Psoas muscle (tissue), 8 donors: ENCODE data around the gene NPEPL1. TPM values are rescaled to one million over a fixed set of nuclear protein-coding genes. Genes with fewer than 3 reads are reported as not detected.

Experiments used
- ATAC-seq, 4 donors: fragments of 200-7000 bp; cut with Tn5 transposase; one replicate each; pipeline ENCODE4 v1.9.1; 2020; ENCODE audit warnings: moderate library complexity in 3 of 4, mild to moderate bottlenecking in 2 of 4
- DNase-seq, 2 donors: peaks; one replicate each; pipeline ENCODE4 v3.0.0-alpha.2; 2020
- H3K27ac ChIP-seq: fragments of 200-600 bp; one replicate; pipeline ENCODE4 v1.8.0; 2022
- H3K27me3 ChIP-seq, 3 donors: fragments of 200-600 bp in 1 of 3; one replicate each; pipeline versions ENCODE4 v1.6.1 to v1.8.0; 2013 to 2022; ENCODE audit warnings: low read length in 2 of 3, mild to moderate bottlenecking in 2 of 3, moderate library complexity in 1 of 3; ENCODE audit not compliant: insufficient read depth in 3 of 3
- H3K36me3 ChIP-seq, 2 donors: fragments of 200-600 bp in 1 of 2; one replicate each; pipeline versions ENCODE4 v1.6.1 to v1.8.0; 2013 to 2022; ENCODE audit warnings: low read depth in 1 of 2, mild to moderate bottlenecking in 1 of 2, moderate library complexity in 1 of 2; ENCODE audit not compliant: insufficient read depth in 1 of 2
- H3K4me1 ChIP-seq: fragments of 200-600 bp; one replicate; pipeline ENCODE4 v1.8.0; 2022
- H3K4me3 ChIP-seq: fragments of 200-600 bp; one replicate; pipeline ENCODE4 v1.8.0; 2022; ENCODE audit warnings: mild to moderate bottlenecking
- H3K9me3 ChIP-seq: fragments of 200-600 bp; one replicate; pipeline ENCODE4 v1.8.0; 2022
- WGBS, 3 donors: extraction: QIAGEN DNeasy Blood & Tissue Kit; methylation state at CpG; one replicate each; pipeline versions ENCODE4 v1.1.6 to v1.1.7; 2013; 5-methylcytosine and 5-hydroxymethylcytosine counted together
- intact Hi-C, 2 donors: fragments of 100-400 bp; cut with DNase I; formaldehyde crosslinking; loops; one replicate each; pipeline versions ENCODE4 v1.11.0 to v1.14.2; 2022
- polyA plus RNA-seq, 3 donors: library from polyadenylated mRNA; stranded (reverse); fragments of 200-250 nt; gene quantifications; one replicate each; pipeline ENCODE4 v1.2.3, GENCODE V29; 2013
- total RNA-seq, 4 donors: library from RNA; stranded (reverse); fragmentation: NEBNext Ultra II Directional in 2 of 4; extraction: Animal tissue kit (Norgen Biotek cat#: 25700) in 2 of 4; gene quantifications; one replicate each; pipeline versions ENCODE4 v1.2.1 to v1.2.4, GENCODE V29; 2021 to 2023
- TF ChIP-seq, protein P1 (sequence below): fragments of 200-600 bp; IDR thresholded peaks from one replicate; pipeline ENCODE4 v1.8.0; 2022; ENCODE audit warnings: antibody characterized with exemption
- donor health status: healthy with polysubstance abuse.
- donor health status: DM: no; HTN: no; CAD: no; lungs with moderate emphysema.
- donor health status: Bipolar disorder and iron deficiency.
- donor health status: healthy.
- donor health status: DM: yes; HTN: yes; CAD: no.
- donor health status: DM: no; HTN: no; CAD: no.
- donor health status: DM: no; HTN: no; CAD: no.
- donor health status: DM: yes; HTN: yes; CAD: no.

Gene NPEPL1
- total and polyA plus RNA-seq, 7 donors, result 18.4 to 52.3 (median 36.0) TPM

DNA sequence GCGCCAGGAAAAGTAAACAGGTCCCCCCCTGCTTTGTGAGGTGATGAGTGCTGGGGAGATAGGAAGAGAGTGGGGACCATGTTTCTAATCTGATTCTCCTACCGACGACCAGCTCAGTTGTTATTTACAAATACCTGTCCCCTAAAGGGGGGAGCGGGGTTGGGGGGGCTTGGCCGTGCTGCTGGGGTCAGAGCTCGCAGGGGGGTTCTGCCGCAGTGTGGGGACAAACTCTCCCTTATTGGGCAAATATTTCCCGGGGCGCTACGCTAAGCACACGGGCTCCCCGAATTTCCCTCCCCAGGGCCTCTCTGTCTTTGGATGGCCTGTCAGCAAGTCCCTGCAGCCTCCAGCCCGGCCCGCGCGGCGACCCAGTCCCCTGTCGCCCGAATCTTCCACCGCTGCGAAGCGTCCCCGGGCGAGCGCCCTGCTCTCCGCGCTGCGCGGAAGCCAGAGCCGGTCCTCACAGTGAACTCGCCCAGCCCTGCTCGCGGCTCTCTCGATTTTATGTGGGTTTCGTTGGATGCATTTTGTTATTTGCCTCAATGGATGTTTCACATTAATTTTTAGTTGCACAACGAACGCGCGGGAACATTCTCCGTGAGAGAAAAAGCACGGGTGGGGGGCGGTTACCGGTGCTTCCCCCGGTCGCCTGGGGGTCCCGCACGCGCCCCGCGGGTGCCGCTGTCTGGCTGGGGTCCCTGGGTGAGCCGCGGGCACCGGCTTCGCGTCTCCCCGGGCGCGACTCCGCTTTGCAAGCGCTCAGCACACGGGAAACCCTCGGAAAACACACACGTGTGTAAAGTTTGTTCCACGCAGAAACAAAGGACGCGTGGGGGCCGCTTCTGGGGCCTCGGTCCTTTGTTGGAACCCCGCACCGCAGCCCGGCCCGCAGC, 43.1 kb upstream of the NPEPL1 start:
- intact Hi-C loops, result loop anchor here (2.0 to 10.0 kb wide), 9 partner anchors 43 to 413 kb away; partner anchors contain the start of genes NPEPL1 (in 2 of the 2), ATP5F1E (in 1 of the 2), GNAS (in 1 of the 2) and GNAS-AS1 (in 1 of the 2)
- WGBS, 3 donors, result 35 to 42% (median 39%) methylated on average over 73 of the region's 73 CpGs
- Histone ChIP-seq H3K27me3 (no peaks in the 10 kb centered on the region), H3K4me3 (peak overlapping the region; percentile 73), H3K36me3 (no peaks in the 10 kb centered on the region), H3K27ac (peak overlapping the region; percentile 93), H3K4me1 (peaks cover 47% of the 10 kb centered on the region), H3K9me3 (no peaks in the 10 kb centered on the region)
- ATAC-seq (no peak), DNase-seq (peak in 1 of 2 donors; percentile 56)
- TF ChIP-seq, protein P1, sequence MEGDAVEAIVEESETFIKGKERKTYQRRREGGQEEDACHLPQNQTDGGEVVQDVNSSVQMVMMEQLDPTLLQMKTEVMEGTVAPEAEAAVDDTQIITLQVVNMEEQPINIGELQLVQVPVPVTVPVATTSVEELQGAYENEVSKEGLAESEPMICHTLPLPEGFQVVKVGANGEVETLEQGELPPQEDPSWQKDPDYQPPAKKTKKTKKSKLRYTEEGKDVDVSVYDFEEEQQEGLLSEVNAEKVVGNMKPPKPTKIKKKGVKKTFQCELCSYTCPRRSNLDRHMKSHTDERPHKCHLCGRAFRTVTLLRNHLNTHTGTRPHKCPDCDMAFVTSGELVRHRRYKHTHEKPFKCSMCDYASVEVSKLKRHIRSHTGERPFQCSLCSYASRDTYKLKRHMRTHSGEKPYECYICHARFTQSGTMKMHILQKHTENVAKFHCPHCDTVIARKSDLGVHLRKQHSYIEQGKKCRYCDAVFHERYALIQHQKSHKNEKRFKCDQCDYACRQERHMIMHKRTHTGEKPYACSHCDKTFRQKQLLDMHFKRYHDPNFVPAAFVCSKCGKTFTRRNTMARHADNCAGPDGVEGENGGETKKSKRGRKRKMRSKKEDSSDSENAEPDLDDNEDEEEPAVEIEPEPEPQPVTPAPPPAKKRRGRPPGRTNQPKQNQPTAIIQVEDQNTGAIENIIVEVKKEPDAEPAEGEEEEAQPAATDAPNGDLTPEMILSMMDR, result no peak

DNA sequence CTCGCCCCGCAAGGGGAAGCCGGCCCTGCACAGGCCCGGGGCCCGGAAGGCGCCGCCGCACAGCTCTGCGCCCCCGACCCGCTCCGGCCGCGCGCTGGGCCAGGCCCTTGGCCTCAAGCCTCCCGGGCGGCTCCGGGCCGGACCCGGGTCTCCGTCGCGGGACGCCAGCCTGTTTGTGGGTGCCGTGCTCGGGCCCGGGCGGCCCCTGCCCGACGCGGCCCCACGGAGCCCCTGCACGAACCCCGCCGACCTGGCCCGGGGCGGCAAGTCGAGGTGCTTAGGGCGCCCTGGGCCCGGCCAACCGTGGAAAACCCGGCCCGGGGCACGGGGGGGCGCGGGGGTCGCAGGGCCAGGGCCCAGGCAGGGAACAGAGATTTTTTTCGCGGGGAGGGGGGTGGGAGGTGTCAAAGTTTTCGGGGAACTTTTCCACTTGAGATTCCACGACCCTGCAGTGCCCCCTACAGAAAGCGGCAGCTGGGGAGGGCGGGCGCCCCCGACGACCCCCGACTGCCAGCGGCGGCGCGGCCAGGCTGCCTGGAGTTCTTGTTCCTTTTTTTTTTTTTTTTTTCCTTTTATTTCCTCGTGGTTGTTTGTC, 42.3 kb upstream of the NPEPL1 start:
- intact Hi-C loops, result loop anchor here (2.0 to 10.0 kb wide), 6 partner anchors 42 to 413 kb away; partner anchors contain the start of genes NPEPL1 (in 2 of the 2), ATP5F1E (in 1 of the 2) and RAB22A (in 1 of the 2)
- Histone ChIP-seq H3K9me3 (no peaks in the 10 kb centered on the region), H3K4me3 (peak overlapping the region; percentile 73), H3K27ac (peak overlapping the region; percentile 93), H3K36me3 (no peaks in the 10 kb centered on the region), H3K27me3 (no peaks in the 10 kb centered on the region), H3K4me1 (peaks cover 50% of the 10 kb centered on the region)
- WGBS, 3 donors, result 2 to 4% (median 2%) methylated on average over 45 to 62 of the region's 62 CpGs
- TF ChIP-seq, protein P1, result no peak
- ATAC-seq, result peak; percentile 3 to 18 (median 15)
- no peak for DNase-seq

DNA sequence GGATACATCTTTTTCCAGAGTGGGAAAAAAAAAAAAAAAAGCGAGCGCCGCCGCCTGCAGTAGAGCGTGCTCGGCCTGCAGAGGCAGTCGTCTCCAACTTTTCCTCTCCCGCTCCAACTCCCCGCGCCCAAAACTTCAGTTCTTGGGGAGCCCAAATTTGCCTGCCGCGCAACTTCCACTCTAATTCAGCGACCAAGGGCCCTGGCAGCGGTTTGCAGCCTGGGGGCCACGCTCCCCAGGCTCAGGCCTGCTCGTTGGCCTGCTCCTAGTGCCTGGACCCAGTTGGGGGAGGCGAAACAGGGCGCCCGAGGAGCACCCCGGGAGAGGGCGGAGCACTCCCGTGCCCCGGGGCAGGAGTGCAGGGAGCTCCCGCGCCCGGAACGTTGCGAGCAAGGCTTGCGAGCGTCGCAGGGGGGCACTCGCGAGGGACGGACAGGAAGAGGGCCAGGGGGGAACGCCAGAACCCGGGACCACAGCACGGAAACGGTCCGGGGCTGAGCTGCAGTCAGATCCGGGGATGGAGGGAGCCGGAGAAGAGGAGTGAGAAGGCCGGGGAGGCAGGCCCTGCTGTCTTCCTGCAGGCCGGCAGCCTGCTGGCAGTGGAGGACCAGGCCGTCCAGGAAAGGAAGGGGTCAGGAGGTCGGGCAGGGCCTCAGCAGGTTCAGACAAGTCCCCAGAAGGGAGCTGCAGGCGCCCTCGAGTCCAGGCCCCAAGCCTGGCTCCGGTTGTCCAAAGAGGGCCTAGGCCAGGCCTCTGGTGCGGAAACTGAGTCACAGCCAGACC, 41.6 kb upstream of the NPEPL1 start, which contains the start of gene STX16:
STX16 (plus strand) TSS at position 508 of the 783 bp plus-strand sequence. CDS start 724 bp downstream, outside the sequence.
- H3K4me1 ChIP-seq, result peaks cover 49% of the 10 kb centered on the region
- intact Hi-C loops, result loop anchor here (2.0 to 10.0 kb wide), 6 partner anchors 41 to 414 kb away; partner anchors contain the start of genes NPEPL1 (in 2 of the 2), ATP5F1E (in 1 of the 2) and RAB22A (in 1 of the 2)
- TF ChIP-seq, protein P1, result peak; percentile 49
- no peaks in the 10 kb centered on the region for H3K27me3 ChIP-seq
- DNase-seq (peak; percentile 90 to 95), ATAC-seq (peak; percentile 96 to 98 (median 97))
- 0 to 1% (median 0%) methylated on average over 46 to 49 of the region's 49 CpGs for WGBS, 3 donors
- peak within 1 kb of the TSS; percentile 73 for H3K4me3 ChIP-seq
- H3K36me3 ChIP-seq, result no peaks in the 10 kb centered on the region
- H3K27ac ChIP-seq, result peak within 1 kb of the TSS; percentile 93
- H3K9me3 ChIP-seq, result no peaks in the 10 kb centered on the region

DNA sequence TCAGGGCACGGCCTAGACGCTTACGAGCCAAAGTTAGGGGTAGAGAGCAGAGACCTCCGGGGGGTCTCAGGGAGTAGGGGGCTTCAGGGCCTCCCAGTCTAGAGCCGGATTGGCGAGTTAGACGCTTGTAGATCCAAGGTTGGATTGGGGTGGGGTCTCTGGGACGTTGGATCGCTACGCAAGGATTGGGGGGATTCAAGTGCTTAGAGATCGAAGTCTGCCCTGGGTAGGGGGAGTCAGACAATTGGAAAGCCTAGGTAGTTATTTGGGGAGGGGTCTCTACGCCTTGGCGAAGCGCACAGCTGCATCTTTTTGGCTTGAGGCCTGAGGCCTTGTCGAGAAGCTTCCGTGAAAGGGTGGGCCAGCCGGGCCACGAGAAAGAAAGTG, 41.0 kb upstream of the NPEPL1 start:
- no peak for DNase-seq
- 0 to 2% (median 1%) methylated on average over 18 of the region's 18 CpGs for WGBS, 3 donors

More for the DNA sequence above, 41.0 kb upstream of the NPEPL1 start:
- Histone ChIP-seq H3K9me3 (no peaks in the 10 kb centered on the region), H3K36me3 (no peaks in the 10 kb centered on the region), H3K4me3 (peak overlapping the region; percentile 73), H3K27ac (peak overlapping the region; percentile 93), H3K27me3 (no peaks in the 10 kb centered on the region), H3K4me1 (peaks cover 49% of the 10 kb centered on the region)
- intact Hi-C loops, result loop anchor here (2.0 to 10.0 kb wide), 6 partner anchors 41 to 414 kb away; partner anchors contain the start of genes NPEPL1 (in 2 of the 2), ATP5F1E (in 1 of the 2) and RAB22A (in 1 of the 2)
- ATAC-seq, result no peak
- TF ChIP-seq, protein P1, result no peak
